ENCODE measurements around the gene TRIP6.
"Not testable (repeated sequence)": the region's sequence is repeated elsewhere in the genome, so short reads cannot be mapped to it uniquely, and the experiment has no call there.

The TRIP6 gene

GRCh38 chr7:100839361-100839760 is 27.8 kb upstream of the TRIP6 start:
- no peak for DNase-seq

GRCh38 chr7:100840470-100841100 is 26.6 kb upstream of the TRIP6 start:
- DNase-seq, result no peak

- DNase-seq, result no peak
Observed at GRCh38 chr7:100847360-100847759, 19.8 kb upstream of the TRIP6 start.

GRCh38 chr7:100852048-100852872 is 14.9 kb upstream of the TRIP6 start, which contains the start of gene SLC12A9:
SLC12A9 (plus strand) TSS chr7:100852713; CDS start chr7:100854198, 1,485 bp downstream.
- peak; percentile 53 to 88 for DNase-seq

- no peak for DNase-seq
Observed at GRCh38 chr7:100854146-100854895, 12.9 kb upstream of the TRIP6 start.

GRCh38 chr7:100854899-100855298 is 12.3 kb upstream of the TRIP6 start:
- not testable (repeated sequence) for DNase-seq

DNA sequence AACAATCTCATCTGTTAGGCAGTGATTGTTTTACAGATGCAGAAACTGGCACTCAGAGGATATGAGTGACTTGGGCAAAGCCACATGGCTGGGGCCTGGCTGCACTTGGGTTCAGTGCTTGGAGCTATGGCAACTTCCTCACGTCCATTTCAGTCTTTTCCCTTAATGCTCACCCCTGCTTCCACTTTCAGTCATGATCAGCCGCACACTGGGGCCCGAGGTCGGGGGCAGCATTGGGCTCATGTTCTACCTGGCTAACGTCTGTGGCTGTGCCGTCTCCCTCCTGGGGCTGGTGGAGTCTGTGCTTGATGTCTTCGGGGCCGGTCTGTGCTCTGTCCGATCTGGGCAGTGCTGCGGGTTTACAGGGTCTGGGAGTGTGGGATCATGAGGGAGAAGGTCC is 11.7 kb upstream of the TRIP6 start:
- no peak for DNase-seq

GRCh38 chr7:100856871-100857282 is 10.3 kb upstream of the TRIP6 start:
- no peak for DNase-seq

GRCh38 chr7:100859856-100860255 is 7.3 kb upstream of the TRIP6 start:
- DNase-seq, result no peak

- DNase-seq, result no peak
Observed at GRCh38 chr7:100860702-100861615, 6.2 kb upstream of the TRIP6 start.

DNA sequence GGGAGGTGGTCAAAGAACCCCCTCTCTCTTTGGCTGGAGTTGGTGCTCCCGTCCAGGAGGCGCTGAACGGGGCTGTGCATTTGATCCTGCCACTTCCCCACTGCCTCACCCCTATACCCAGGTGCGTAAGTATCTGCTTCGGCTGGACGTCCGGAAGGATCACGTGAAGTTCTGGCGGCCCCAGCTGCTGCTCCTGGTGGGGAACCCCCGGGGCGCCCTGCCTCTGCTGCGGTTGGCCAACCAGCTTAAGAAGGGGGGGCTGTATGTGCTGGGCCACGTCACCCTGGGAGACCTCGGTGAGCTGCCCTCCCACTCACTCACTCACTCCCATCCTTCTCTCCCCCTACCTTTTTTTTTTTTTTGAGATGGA is 5.6 kb upstream of the TRIP6 start:
- DNase-seq, result no peak

GRCh38 chr7:100863406-100863950 is 3.7 kb upstream of the TRIP6 start:
- no peak for DNase-seq

DNA sequence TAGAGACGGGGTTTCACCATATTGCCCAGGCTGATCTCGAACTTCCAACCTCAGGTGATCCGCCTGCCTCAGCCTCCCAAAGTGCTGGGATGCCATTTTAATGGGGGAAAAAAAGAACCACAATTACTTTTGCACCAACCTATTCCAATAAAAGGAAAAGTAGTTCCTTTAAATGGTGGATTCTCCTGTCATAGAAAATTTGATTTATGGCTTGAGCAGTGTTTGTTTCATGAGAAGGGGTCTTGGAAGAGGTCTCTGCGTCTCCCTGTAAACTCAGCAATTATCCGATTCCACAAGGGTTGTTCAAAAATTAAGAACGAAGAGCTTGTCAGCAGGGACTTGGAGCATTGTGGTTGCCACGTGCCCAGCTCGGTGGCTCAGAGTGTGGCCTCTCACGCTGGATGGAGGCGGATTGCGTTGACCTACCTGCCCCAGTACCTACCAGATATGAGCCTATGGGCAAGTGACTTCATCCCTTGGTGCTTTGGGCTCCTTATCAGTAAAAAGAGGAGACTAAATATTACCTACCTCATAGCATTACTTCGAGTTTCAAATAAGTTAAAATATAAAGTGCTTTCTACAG is 2.8 kb upstream of the TRIP6 start:
- DNase-seq, result no peak

DNA sequence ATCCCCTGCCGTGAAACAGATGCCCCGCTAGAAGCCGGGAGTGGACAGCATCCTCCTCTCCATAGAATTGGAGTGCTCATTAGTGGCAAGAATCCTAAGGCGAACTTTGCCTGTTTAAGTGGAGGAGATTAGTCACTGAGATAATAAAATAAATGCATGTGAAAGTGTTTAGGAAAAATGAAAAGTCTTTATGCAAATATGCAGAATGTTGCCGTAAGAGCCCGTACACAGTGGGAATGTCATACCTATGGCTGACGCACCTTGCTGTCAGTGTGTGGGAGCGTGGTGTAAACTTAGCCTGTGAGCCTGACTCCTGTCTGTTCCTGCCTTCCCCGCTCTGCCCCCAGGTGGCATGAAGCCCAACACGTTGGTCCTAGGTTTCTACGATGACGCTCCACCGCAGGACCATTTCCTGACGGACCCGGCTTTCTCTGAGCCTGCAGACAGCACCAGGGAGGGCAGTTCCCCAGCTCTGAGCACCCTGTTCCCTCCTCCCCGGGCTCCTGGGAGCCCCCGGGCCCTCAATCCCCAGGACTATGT is 1.7 kb upstream of the TRIP6 start:
- DNase-seq, result no peak

- peak; percentile 47 to 89 for DNase-seq
Observed at GRCh38 chr7:100865938-100866728, 1.1 kb upstream of the TRIP6 start.

DNA sequence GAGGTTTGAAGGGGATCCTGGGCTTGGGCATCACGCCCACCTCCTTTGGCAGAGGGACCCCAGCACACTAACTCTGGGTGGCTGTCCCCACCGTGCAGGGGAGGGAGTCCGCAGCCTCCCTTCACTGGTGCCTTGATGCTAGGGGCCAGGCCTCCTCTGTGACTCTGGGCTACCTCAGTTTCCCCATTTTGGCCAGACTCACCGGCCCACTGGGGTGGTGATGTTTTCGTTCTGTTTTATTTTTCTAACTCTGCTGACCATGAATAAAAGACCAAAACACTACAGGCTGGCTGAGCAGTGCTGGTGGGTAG is 503 bp upstream of the TRIP6 start:
- no peak for DNase-seq

DNA sequence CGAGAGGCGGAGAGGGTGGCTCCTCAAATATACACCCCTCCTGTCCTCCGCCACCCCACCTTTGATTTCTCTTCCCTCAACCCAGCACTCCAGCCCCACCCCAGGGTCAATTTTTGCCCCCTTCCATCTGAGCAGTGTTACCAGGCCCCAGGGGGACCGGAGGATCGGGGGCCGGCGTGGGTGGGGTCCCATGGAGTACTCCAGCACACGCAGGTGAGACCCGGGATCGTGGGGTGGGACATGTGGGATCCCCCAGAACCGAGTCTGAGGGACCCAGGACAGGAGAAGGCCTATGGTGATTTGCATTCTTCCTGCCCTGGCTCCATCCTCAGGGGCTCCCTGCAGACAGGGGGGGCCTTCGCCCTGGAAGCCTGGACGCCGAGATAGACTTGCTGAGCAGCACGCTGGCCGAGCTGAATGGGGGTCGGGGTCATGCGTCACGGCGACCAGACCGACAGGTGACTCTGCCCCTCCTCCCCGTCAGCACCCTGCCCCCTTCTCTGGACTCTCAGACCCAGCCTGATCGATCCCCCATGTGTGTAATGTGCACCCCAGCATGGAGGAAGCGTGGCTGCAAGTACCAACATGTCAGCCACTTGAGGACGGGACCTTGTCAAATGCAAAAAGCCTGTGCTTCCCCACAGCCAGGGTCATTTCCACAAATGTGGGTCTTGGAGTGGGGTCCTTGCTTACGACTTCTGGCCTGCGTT is 744 bp downstream of the TRIP6 start:
- DNase-seq, result no peak

DNA sequence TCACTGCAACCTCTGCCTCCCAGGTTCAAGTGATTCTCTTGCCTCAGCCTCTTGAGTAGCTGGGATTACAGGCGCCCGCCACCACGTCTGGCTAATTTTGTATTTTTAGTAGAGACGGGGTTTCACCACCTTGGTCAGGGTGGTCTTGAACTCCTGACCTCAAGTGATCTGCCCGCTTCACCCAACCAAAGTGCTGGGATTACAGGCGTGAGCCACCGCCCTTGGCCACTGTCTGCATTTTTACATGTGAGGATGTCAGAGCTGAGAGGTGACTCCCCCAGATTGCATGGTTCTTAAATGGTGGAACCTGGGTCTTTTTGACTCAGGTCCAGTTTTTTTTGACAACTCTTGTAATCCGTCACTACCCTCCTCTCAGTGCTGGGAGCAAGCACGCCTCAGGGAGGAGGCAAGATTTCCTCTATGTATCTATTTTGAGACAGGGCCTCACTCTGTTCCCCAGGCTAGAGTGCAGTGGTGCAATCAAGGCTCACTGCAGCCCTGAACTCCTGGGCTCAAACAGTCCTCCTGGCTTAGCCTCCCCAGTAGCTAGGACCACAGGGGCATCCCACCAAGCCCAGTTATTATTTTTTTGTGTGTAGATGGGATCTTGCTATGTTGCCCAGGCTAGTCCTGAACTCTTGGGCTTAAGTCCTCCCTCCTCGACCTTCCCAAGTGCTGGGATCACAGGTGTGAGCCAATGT is 6.6 kb downstream of the TRIP6 start:
- no peak for DNase-seq

DNA sequence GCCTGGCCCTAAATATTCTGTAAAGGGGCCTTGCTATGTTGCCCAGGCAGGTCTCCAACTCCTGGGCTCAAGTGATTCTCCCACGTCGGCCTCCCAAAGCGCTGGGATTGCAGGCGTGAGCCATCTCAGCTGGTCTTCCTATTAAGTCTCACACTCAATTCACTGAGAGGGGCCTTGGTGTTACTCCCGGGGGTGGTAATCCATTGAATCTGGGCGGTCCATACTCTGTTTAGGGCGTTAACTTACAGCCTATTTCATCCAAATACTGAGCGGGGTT is 7.1 kb downstream of the TRIP6 start:
- no peak for DNase-seq
